Uterus (tissue), 4 donors: Measurements from ENCODE around the gene TBC1D22B. TPM values are rescaled to one million over a fixed set of nuclear protein-coding genes. Genes with fewer than 3 reads are reported as not detected.

Experiments
- DNase-seq, 2 donors: peaks; one replicate each; pipeline ENCODE4 v3.0.0-alpha.2; 2019 to 2020
- H3K27ac ChIP-seq, 2 donors: fragments of 200-600 bp; sonication (generic); 1 replicate in 1 of 2; 2 replicates in 1 of 2; pipeline ENCODE4 v1.5.1; 2016 to 2018
- H3K27me3 ChIP-seq, 2 donors: fragments of 200-600 bp; sonication (generic); one replicate each; pipeline ENCODE4 v1.5.1; 2018 to 2019; ENCODE audit warnings: control low read depth in 1 of 2
- H3K36me3 ChIP-seq, 2 donors: fragments of 200-600 bp; sonication (generic); one replicate each; pipeline ENCODE4 v1.5.1; 2019; ENCODE audit warnings: control low read depth in 1 of 2
- H3K4me1 ChIP-seq, 2 donors: fragments of 200-600 bp; sonication (generic); one replicate each; pipeline ENCODE4 v1.5.1; 2018 to 2019; ENCODE audit warnings: control low read depth in 1 of 2
- H3K4me3 ChIP-seq, 2 donors: fragments of 200-600 bp; sonication (generic); 1 replicate in 1 of 2; 2 replicates in 1 of 2; pipeline ENCODE4 v1.5.1; 2018 to 2019; ENCODE audit warnings: mild to moderate bottlenecking in 1 of 2
- H3K9me3 ChIP-seq, 2 donors: fragments of 200-600 bp; sonication (generic); one replicate each; pipeline ENCODE4 v1.5.1; 2019; ENCODE audit warnings: control low read depth in 1 of 2
- POLR2A ChIP-seq, 2 donors: fragments of 450-650 bp; IDR thresholded peaks; one replicate each; pipeline ENCODE4 v1.6.1; 2016; ENCODE audit warnings: antibody characterized with exemption in 2 of 2, mild to moderate bottlenecking in 1 of 2, moderate library complexity in 1 of 2
- intact Hi-C: fragments of 100-400 bp; cut with DNase I; formaldehyde crosslinking; loops from one replicate; pipeline ENCODE4 v1.15.1; 2023; ENCODE audit warnings: low total_unique reads
- total RNA-seq, 4 donors: library from RNA; depleted of rRNA in 3 of 4; stranded (reverse); fragments of >200 nt in 3 of 4; gene quantifications; one replicate each; pipeline versions ENCODE4 v1.1.0 to v1.2.4, GENCODE V29; 2014 to 2023
- TF ChIP-seq, protein P1 (sequence below), 4 experiments: fragments of 200-600 bp in 2 of 4; fragments of 450-650 bp in 2 of 4; sonication (generic) in 2 of 4; IDR thresholded peaks; one replicate each; pipeline ENCODE4 v1.5.1; 2016 to 2019; ENCODE audit warnings: antibody characterized with exemption in 4 of 4, mild to moderate bottlenecking in 2 of 4, moderate library complexity in 1 of 4
- donor health status: DM: yes; HTN: yes; CAD: no.

TBC1D22B gene
- total RNA-seq, 4 donors from 2014 or later: 4.1 to 15.4 (median 7.5) TPM

- H3K27ac ChIP-seq: no peak overlapping the region
- TF ChIP-seq POLR2A (IDR thresholded peaks at IDR 0.05): no peak
- TF ChIP-seq, protein P1, sequence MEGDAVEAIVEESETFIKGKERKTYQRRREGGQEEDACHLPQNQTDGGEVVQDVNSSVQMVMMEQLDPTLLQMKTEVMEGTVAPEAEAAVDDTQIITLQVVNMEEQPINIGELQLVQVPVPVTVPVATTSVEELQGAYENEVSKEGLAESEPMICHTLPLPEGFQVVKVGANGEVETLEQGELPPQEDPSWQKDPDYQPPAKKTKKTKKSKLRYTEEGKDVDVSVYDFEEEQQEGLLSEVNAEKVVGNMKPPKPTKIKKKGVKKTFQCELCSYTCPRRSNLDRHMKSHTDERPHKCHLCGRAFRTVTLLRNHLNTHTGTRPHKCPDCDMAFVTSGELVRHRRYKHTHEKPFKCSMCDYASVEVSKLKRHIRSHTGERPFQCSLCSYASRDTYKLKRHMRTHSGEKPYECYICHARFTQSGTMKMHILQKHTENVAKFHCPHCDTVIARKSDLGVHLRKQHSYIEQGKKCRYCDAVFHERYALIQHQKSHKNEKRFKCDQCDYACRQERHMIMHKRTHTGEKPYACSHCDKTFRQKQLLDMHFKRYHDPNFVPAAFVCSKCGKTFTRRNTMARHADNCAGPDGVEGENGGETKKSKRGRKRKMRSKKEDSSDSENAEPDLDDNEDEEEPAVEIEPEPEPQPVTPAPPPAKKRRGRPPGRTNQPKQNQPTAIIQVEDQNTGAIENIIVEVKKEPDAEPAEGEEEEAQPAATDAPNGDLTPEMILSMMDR (IDR thresholded peaks at IDR 0.05): peak in 1 of 4 experiments; percentile 6
- no peak for DNase-seq
- no peaks in the 10 kb centered on the region for H3K36me3 ChIP-seq
- H3K4me3 ChIP-seq: no peak overlapping the region
- H3K4me1 ChIP-seq: no peaks in the 10 kb centered on the region
- intact Hi-C loops: no loop called here
- H3K9me3 ChIP-seq: no peaks in the 10 kb centered on the region
- H3K27me3 ChIP-seq: no peaks in the 10 kb centered on the region
These were observed 108.2 kb downstream of the TBC1D22B start for GRCh38 chr6:37365791-37366190.

GRCh38 chr6:37366910-37367309 lies 109.3 kb downstream of the TBC1D22B start:
- Histone ChIP-seq H3K36me3 (no peaks in the 10 kb centered on the region), H3K4me1 (no peaks in the 10 kb centered on the region), H3K27ac (no peak overlapping the region), H3K4me3 (no peak overlapping the region), H3K9me3 (no peaks in the 10 kb centered on the region), H3K27me3 (no peaks in the 10 kb centered on the region)
- DNase-seq: no peak
- TF ChIP-seq, protein P1 (IDR thresholded peaks at IDR 0.05): no peak
- intact Hi-C loops: no loop called here

DNA sequence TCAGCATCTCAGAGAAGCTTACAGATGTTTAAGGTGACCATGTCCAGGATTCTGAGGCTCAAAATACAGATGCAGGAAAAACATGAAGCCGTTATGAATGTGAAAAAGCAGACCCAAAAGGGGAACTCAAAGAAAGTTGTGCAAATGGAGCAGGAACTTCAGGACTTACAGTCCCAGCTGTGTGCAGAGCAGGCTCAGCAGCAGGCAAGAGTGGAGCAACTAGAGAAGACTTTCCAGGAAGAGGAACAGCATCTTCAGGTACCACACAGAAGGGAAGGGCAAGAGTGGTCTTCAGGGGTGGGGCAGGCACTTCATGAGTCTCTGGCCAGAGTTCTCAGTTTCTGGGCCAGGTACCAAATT lies 111.4 kb downstream of the TBC1D22B start:
- no peaks in the 10 kb centered on the region for H3K27me3 ChIP-seq
- intact Hi-C loops: no loop called here
- H3K27ac ChIP-seq: no peak overlapping the region
- H3K4me1 ChIP-seq: no peaks in the 10 kb centered on the region
- no peak for TF ChIP-seq POLR2A (IDR thresholded peaks at IDR 0.05)
- TF ChIP-seq, protein P1 (IDR thresholded peaks at IDR 0.05): no peak
- no peak overlapping the region for H3K4me3 ChIP-seq
- H3K36me3 ChIP-seq: no peaks in the 10 kb centered on the region
- no peak for DNase-seq
- H3K9me3 ChIP-seq: no peaks in the 10 kb centered on the region

GRCh38 chr6:37369321-37370201 lies 112.0 kb downstream of the TBC1D22B start:
- intact Hi-C loops: no loop called here
- no peaks in the 10 kb centered on the region for H3K4me1 ChIP-seq
- no peaks in the 10 kb centered on the region for H3K9me3 ChIP-seq
- DNase-seq: no peak
- H3K4me3 ChIP-seq: no peak overlapping the region
- no peaks in the 10 kb centered on the region for H3K27me3 ChIP-seq
- no peak for TF ChIP-seq POLR2A (IDR thresholded peaks at IDR 0.05)
- TF ChIP-seq, protein P1 (IDR thresholded peaks at IDR 0.05): no peak
- H3K36me3 ChIP-seq: no peaks in the 10 kb centered on the region
- no peak overlapping the region for H3K27ac ChIP-seq

- H3K9me3 ChIP-seq: no peaks in the 10 kb centered on the region
- H3K36me3 ChIP-seq: no peaks in the 10 kb centered on the region
- no peak for DNase-seq
- H3K27ac ChIP-seq: no peak overlapping the region
- intact Hi-C loops: no loop called here
- TF ChIP-seq, protein P1 (IDR thresholded peaks at IDR 0.05): no peak
- TF ChIP-seq POLR2A (IDR thresholded peaks at IDR 0.05): no peak
- no peaks in the 10 kb centered on the region for H3K4me1 ChIP-seq
- H3K27me3 ChIP-seq: no peaks in the 10 kb centered on the region
- H3K4me3 ChIP-seq: no peak overlapping the region
These were observed 113.8 kb downstream of the TBC1D22B start for GRCh38 chr6:37371154-37372083.
